Upper lobe of right lung (tissue), 1 donor: ENCODE measurements around the gene CMTM4. TPM values are rescaled to one million over a fixed set of nuclear protein-coding genes. Genes with fewer than 3 reads are reported as not detected.

Experiments
- ATAC-seq: fragments of 200-7000 bp; cut with Tn5 transposase; one replicate; pipeline ENCODE4 v1.9.1; 2020; ENCODE audit warnings: mild to moderate bottlenecking, moderate library complexity
- DNase-seq: peaks from one replicate; pipeline ENCODE4 v3.0.0-alpha.2; 2020
- H3K27ac ChIP-seq: fragments of 200-600 bp; one replicate; pipeline ENCODE4 v1.8.0; 2022
- H3K27me3 ChIP-seq: fragments of 200-600 bp; one replicate; pipeline ENCODE4 v1.8.0; 2022; ENCODE audit warnings: mild to moderate bottlenecking
- H3K36me3 ChIP-seq: fragments of 200-600 bp; one replicate; pipeline ENCODE4 v1.8.0; 2022
- H3K4me1 ChIP-seq: fragments of 200-600 bp; one replicate; pipeline ENCODE4 v1.8.0; 2022
- H3K4me3 ChIP-seq: fragments of 200-600 bp; one replicate; pipeline ENCODE4 v1.8.0; 2022; ENCODE audit warnings: mild to moderate bottlenecking
- H3K9me3 ChIP-seq: fragments of 200-600 bp; one replicate; pipeline ENCODE4 v1.8.0; 2022
- CTCF ChIP-seq: fragments of 200-600 bp; IDR thresholded peaks from one replicate; pipeline ENCODE4 v1.8.0; 2022; ENCODE audit warnings: antibody characterized with exemption
- intact Hi-C: fragments of 100-400 bp; cut with DNase I; formaldehyde crosslinking; loops from one replicate; pipeline ENCODE4 v1.11.0; 2022
- total RNA-seq: library from RNA; stranded (reverse); fragmentation: NEBNext Ultra II Directional; extraction: Animal tissue kit (Norgen Biotek cat#: 25700); gene quantifications from one replicate; pipeline ENCODE4 v1.2.1, GENCODE V29; 2021
- donor health status: DM: no; HTN: yes; CAD: no; lungs with severe emphysema.

The CMTM4 gene
- total RNA-seq, 1 donor from 2014 or later = 58.0 TPM

- Histone ChIP-seq H3K4me3 (no peak overlapping the region), H3K4me1 (peaks cover 15% of the 10 kb centered on the region), H3K27ac (no peak overlapping the region), H3K9me3 (no peaks in the 10 kb centered on the region), H3K27me3 (no peaks in the 10 kb centered on the region), H3K36me3 (no peaks in the 10 kb centered on the region)
- intact Hi-C loops = no loop called here
- ATAC-seq (peak; percentile 55), DNase-seq (no peak)
- TF ChIP-seq CTCF = no peak
These were observed 115.1 kb downstream of the CMTM4 start for GRCh38 chr16:66581246-66581952.

GRCh38 chr16:66580605-66581209, 115.8 kb downstream of the CMTM4 start:
- DNase-seq = no peak

GRCh38 chr16:66578651-66579531, 117.7 kb downstream of the CMTM4 start, which contains the start of gene CMTM2:
TSS of gene CMTM2 (plus strand) at chr16:66579463. CDS start at chr16:66579608, 145 bp downstream.
- H3K9me3 ChIP-seq = no peaks in the 10 kb centered on the region
- H3K36me3 ChIP-seq = no peaks in the 10 kb centered on the region
- no peaks in the 10 kb centered on the region for H3K27me3 ChIP-seq
- peaks cover 10% of the 10 kb centered on the region for H3K4me1 ChIP-seq
- peak within 1 kb of the TSS; percentile 44 for H3K4me3 ChIP-seq
- intact Hi-C loops = no loop called here
- TF ChIP-seq CTCF = no peak
- no peak within 1 kb of the TSS for H3K27ac ChIP-seq
- no peak for DNase-seq
- ATAC-seq = peak; percentile 25

More at GRCh38 chr16:66580605-66581209, 115.8 kb downstream of the CMTM4 start:
- Histone ChIP-seq H3K9me3 (no peaks in the 10 kb centered on the region), H3K4me3 (no peak overlapping the region), H3K4me1 (peaks cover 13% of the 10 kb centered on the region), H3K27ac (no peak overlapping the region), H3K36me3 (no peaks in the 10 kb centered on the region), H3K27me3 (no peaks in the 10 kb centered on the region)
- intact Hi-C loops = no loop called here
- ATAC-seq = no peak
- no peak for TF ChIP-seq CTCF

- ATAC-seq (no peak), DNase-seq (no peak)
- Histone ChIP-seq H3K27me3 (no peaks in the 10 kb centered on the region), H3K4me3 (no peak overlapping the region), H3K36me3 (no peaks in the 10 kb centered on the region), H3K27ac (no peak overlapping the region), H3K9me3 (no peaks in the 10 kb centered on the region), H3K4me1 (peaks cover 10% of the 10 kb centered on the region)
- intact Hi-C loops = no loop called here
- TF ChIP-seq CTCF = no peak
These were observed 120.2 kb downstream of the CMTM4 start for GRCh38 chr16:66576296-66576695.

GRCh38 chr16:66575060-66575459, 121.5 kb downstream of the CMTM4 start:
- no peak for ATAC-seq
- H3K9me3 ChIP-seq = no peaks in the 10 kb centered on the region
- H3K27me3 ChIP-seq = no peaks in the 10 kb centered on the region
- no peak for TF ChIP-seq CTCF
- no peak overlapping the region for H3K4me3 ChIP-seq
- no peaks in the 10 kb centered on the region for H3K36me3 ChIP-seq
- intact Hi-C loops = no loop called here
- H3K4me1 ChIP-seq = peaks cover 10% of the 10 kb centered on the region
- H3K27ac ChIP-seq = no peak overlapping the region
- DNase-seq = no peak
